IPS-18a (cell line): Measurements from ENCODE around the gene RTL1.

Source experiments
- H3K27ac ChIP-seq: one replicate; pipeline ENCODE4 v1.5.1; 2013; ENCODE audit warnings: low read length
- H3K27me3 ChIP-seq: one replicate; pipeline ENCODE4 v1.6.1; 2013; ENCODE audit warnings: mild to moderate bottlenecking, low read length; ENCODE audit not compliant: control insufficient read depth, insufficient read depth
- H3K36me3 ChIP-seq: one replicate; pipeline ENCODE4 v1.6.1; 2013; ENCODE audit warnings: low read depth, low read length; ENCODE audit not compliant: control insufficient read depth
- H3K4me1 ChIP-seq: one replicate; pipeline ENCODE4 v1.6.1; 2013; ENCODE audit warnings: low read depth, low read length; ENCODE audit not compliant: control insufficient read depth
- H3K4me3 ChIP-seq: one replicate; pipeline ENCODE4 v1.5.1; 2013; ENCODE audit warnings: low read length
- H3K9ac ChIP-seq: one replicate; pipeline ENCODE4 v1.6.1; 2013; ENCODE audit warnings: mild to moderate bottlenecking, low read length, moderate library complexity
- H3K9me3 ChIP-seq: one replicate; pipeline ENCODE4 v1.6.1; 2013; ENCODE audit warnings: low read depth, low read length; ENCODE audit not compliant: control insufficient read depth

The RTL1 gene

DNA sequence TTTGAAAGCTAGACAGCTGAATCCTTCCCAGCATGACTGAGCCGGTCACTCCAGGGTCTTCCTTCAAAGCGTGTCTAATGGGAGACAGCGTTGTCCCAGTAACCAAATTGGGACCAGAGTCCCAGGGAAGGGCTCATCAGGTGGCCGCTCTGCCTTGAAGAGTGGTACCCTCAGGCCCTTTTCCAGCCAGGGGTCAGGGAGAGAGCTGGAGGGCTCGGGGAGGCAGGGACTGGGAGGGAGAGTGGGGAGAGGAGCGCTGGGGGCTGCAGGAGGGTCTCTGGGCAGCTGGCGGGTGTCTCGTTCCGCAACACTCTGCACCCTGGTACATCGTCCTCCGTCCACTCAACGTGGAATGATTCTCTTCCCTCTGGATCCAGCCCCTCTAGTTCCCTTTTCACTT is 1.6 kb upstream of the RTL1 start:
- H3K27me3 ChIP-seq, result peaks cover 61% of the 10 kb centered on the region
- H3K4me1 ChIP-seq, result peaks cover 24% of the 10 kb centered on the region
- no peaks in the 10 kb centered on the region for H3K36me3 ChIP-seq
- H3K9me3 ChIP-seq, result no peaks in the 10 kb centered on the region
- H3K27ac ChIP-seq, result no peak overlapping the region
- H3K9ac ChIP-seq, result no peak overlapping the region
- H3K4me3 ChIP-seq, result peak overlapping the region; percentile 48

- Histone ChIP-seq H3K36me3 (no peaks in the 10 kb centered on the region), H3K9me3 (no peaks in the 10 kb centered on the region), H3K27ac (no peak overlapping the region), H3K27me3 (peaks cover 67% of the 10 kb centered on the region), H3K9ac (no peak overlapping the region), H3K4me3 (peak overlapping the region; percentile 48), H3K4me1 (peaks cover 30% of the 10 kb centered on the region)
These were observed 975 bp upstream of the RTL1 start for GRCh38 chr14:100904307-100905087.

GRCh38 chr14:100903134-100903468 is 421 bp downstream of the RTL1 start:
- H3K27me3 ChIP-seq, result peaks cover 81% of the 10 kb centered on the region
- H3K9me3 ChIP-seq, result no peaks in the 10 kb centered on the region
- H3K4me1 ChIP-seq, result peaks cover 40% of the 10 kb centered on the region
- H3K36me3 ChIP-seq, result no peaks in the 10 kb centered on the region
- H3K27ac ChIP-seq, result no peak overlapping the region
- H3K9ac ChIP-seq, result no peak overlapping the region
- no peak overlapping the region for H3K4me3 ChIP-seq

GRCh38 chr14:100902295-100903133 is 1.0 kb downstream of the RTL1 start:
- H3K27ac ChIP-seq, result no peak overlapping the region
- H3K4me1 ChIP-seq, result peaks cover 40% of the 10 kb centered on the region
- no peaks in the 10 kb centered on the region for H3K9me3 ChIP-seq
- H3K4me3 ChIP-seq, result no peak overlapping the region
- no peaks in the 10 kb centered on the region for H3K36me3 ChIP-seq
- no peak overlapping the region for H3K9ac ChIP-seq
- H3K27me3 ChIP-seq, result peaks cover 81% of the 10 kb centered on the region

- H3K27ac ChIP-seq, result no peak overlapping the region
- H3K4me1 ChIP-seq, result peaks cover 40% of the 10 kb centered on the region
- H3K9me3 ChIP-seq, result no peaks in the 10 kb centered on the region
- H3K27me3 ChIP-seq, result peaks cover 79% of the 10 kb centered on the region
- no peaks in the 10 kb centered on the region for H3K36me3 ChIP-seq
- no peak overlapping the region for H3K9ac ChIP-seq
- H3K4me3 ChIP-seq, result no peak overlapping the region
These were observed 1.9 kb downstream of the RTL1 start for GRCh38 chr14:100901391-100902183.

DNA sequence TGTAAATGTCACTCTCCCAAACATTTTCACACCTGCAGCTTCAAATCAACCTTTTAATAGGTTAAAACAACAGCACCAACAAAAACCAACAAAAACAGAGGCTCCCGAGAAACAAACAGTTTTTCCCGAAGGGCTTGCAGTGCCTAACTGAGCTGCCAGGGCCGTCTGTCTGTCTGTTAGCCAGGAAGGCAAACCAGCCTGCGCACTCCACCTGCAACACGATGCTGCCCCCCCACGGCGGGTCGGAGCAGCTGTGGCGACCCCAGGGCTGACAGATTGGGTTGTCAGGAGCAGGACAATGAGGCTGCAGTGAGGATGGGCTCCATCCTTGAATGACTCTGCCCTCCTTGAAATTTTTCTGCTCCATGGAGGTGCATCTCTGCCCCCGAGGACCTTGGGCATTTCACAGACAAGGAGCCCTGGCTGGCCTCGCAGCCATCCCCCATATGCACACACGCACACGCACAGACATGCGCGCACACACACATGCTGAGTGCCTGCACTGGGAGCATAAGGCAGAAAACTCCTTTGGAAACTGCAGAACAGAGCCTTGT is 2.6 kb downstream of the RTL1 start:
- H3K9ac ChIP-seq, result peak overlapping the region; percentile 60
- H3K36me3 ChIP-seq, result no peaks in the 10 kb centered on the region
- no peaks in the 10 kb centered on the region for H3K9me3 ChIP-seq
- H3K27me3 ChIP-seq, result peaks cover 72% of the 10 kb centered on the region
- H3K27ac ChIP-seq, result no peak overlapping the region
- H3K4me1 ChIP-seq, result peaks cover 40% of the 10 kb centered on the region
- H3K4me3 ChIP-seq, result peak overlapping the region; percentile 65

- peak overlapping the region; percentile 60 for H3K9ac ChIP-seq
- no peaks in the 10 kb centered on the region for H3K9me3 ChIP-seq
- H3K4me1 ChIP-seq, result peaks cover 40% of the 10 kb centered on the region
- peak overlapping the region; percentile 65 for H3K4me3 ChIP-seq
- no peak overlapping the region for H3K27ac ChIP-seq
- H3K27me3 ChIP-seq, result peaks cover 64% of the 10 kb centered on the region
- no peaks in the 10 kb centered on the region for H3K36me3 ChIP-seq
These were observed 3.4 kb downstream of the RTL1 start for GRCh38 chr14:100899884-100900771.

- H3K4me3 ChIP-seq, result peak overlapping the region; percentile 65
- peak overlapping the region; percentile 60 for H3K9ac ChIP-seq
- no peak overlapping the region for H3K27ac ChIP-seq
- peaks cover 40% of the 10 kb centered on the region for H3K4me1 ChIP-seq
- peaks cover 58% of the 10 kb centered on the region for H3K27me3 ChIP-seq
- no peaks in the 10 kb centered on the region for H3K36me3 ChIP-seq
- H3K9me3 ChIP-seq, result no peaks in the 10 kb centered on the region
These were observed 4.3 kb downstream of the RTL1 start for GRCh38 chr14:100898935-100899883.

DNA sequence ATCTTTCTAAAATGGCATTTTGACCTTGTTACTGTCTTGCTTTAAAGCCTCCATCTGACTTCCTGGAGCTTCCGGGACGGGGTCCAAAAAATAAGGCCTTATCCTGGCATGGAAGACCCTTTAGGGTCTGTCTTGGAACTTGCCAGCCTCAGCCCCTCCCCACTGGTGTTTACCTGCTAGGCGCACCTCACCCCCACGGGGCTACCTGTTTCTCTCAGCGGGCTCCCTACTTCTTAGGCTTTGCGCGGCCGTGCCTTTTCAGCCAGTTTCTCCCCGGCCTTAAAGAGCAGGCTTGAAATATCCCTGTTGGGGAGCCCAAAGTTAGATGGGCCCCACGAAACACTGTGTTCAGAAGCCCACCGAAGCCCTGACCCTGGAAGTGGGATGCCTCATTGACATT is 5.1 kb downstream of the RTL1 start:
- Histone ChIP-seq H3K27me3 (peaks cover 51% of the 10 kb centered on the region), H3K36me3 (no peaks in the 10 kb centered on the region), H3K27ac (no peak overlapping the region), H3K4me3 (no peak overlapping the region), H3K9me3 (no peaks in the 10 kb centered on the region), H3K9ac (no peak overlapping the region), H3K4me1 (peaks cover 37% of the 10 kb centered on the region)
